Tibial nerve (tissue), 3 donors: ENCODE data around the gene MIEF1.

Experiments used
- CTCF ChIP-seq, 5 experiments: fragments of 200-600 bp in 3 of 5; fragments of 450-650 bp in 2 of 5; sonication (generic) in 3 of 5; IDR thresholded peaks; one replicate each; pipeline ENCODE4 v1.5.1; 2016 to 2019; ENCODE audit warnings: antibody characterized with exemption in 5 of 5, mild to moderate bottlenecking in 3 of 5, moderate library complexity in 2 of 5
- POLR2A ChIP-seq, 2 donors: fragments of 450-650 bp; IDR thresholded peaks; one replicate each; pipeline ENCODE4 v1.6.1; 2017; ENCODE audit warnings: antibody characterized with exemption in 2 of 2, mild to moderate bottlenecking in 2 of 2, moderate library complexity in 2 of 2

- TF ChIP-seq POLR2A (IDR thresholded peaks at IDR 0.05) (no peak), CTCF (IDR thresholded peaks at IDR 0.05) (no peak)
Measured at GRCh38 chr22:39525658-39525975, 23.5 kb downstream of the MIEF1 start.
